Activated CD4-positive, alpha-beta T cell treated with anti-CD3 and anti-CD28 coated beads for 36 hours (primary cell): ENCODE measurements around the gene PRDM12. TPM values are rescaled to one million over a fixed set of nuclear protein-coding genes. Genes with fewer than 3 reads are reported as not detected.

ENCODE experiments used
- ATAC-seq: fragments of 200-7000 bp; cut with Tn5 transposase; one replicate; pipeline ENCODE4 v1.10.0; 2021; ENCODE audit warnings: mild to moderate bottlenecking, moderate library complexity
- CTCF ChIA-PET: fragments of 350-600 bp; sonication (Branson Sonifier 250); formaldehyde crosslinking; loops from one replicate; lab custom pipeline; 2021; ENCODE audit warnings: antibody characterized with exemption; lab: Charles Lee
- POLR2A ChIA-PET: fragments of 350-600 bp; sonication (Branson Sonifier 250); formaldehyde crosslinking; loops from one replicate; lab custom pipeline; 2021; ENCODE audit warnings: antibody characterized with exemption, inconsistent platforms; lab: Charles Lee
- DNase-seq: peaks from one replicate; pipeline ENCODE4 v3.0.0-alpha.2; 2020
- H3K27ac Mint-ChIP-seq: one replicate; pipeline ENCODE4 v1.8.0; 2021; ENCODE audit warnings: mixed read lengths
- H3K27me3 Mint-ChIP-seq: one replicate; pipeline ENCODE4 v1.8.0; 2021; ENCODE audit warnings: mixed read lengths
- H3K36me3 Mint-ChIP-seq: one replicate; pipeline ENCODE4 v1.8.0; 2021; ENCODE audit warnings: low read depth, mixed read lengths
- H3K4me1 Mint-ChIP-seq: one replicate; pipeline ENCODE4 v1.8.0; 2021; ENCODE audit warnings: mixed read lengths
- H3K4me3 Mint-ChIP-seq: one replicate; pipeline ENCODE4 v1.8.0; 2021; ENCODE audit warnings: mild to moderate bottlenecking, moderate library complexity, mixed read lengths
- H3K9me3 Mint-ChIP-seq: one replicate; pipeline ENCODE4 v1.8.0; 2021; ENCODE audit warnings: low read depth, mixed read lengths
- intact Hi-C, 2 experiments: fragments of 100-400 bp; cut with DNase I in 1 of 2; cut with micrococcal nuclease in 1 of 2; formaldehyde crosslinking; loops; one replicate each; pipeline versions ENCODE4 v1.14.2 to v1.15.1; 2022 to 2024; cut with DNase I, micrococcal nuclease
- total RNA-seq, 2 experiments: library from RNA; stranded (reverse); gene quantifications; one replicate each; pipeline ENCODE4 v1.2.3, GENCODE V29; 2021

PRDM12 gene
- total RNA-seq, 2 experiments from 2014 or later = 0.09 TPM; not detected in 1

GRCh38 chr9:130668196-130668595, 3.8 kb downstream of the PRDM12 start:
- Mint-ChIP-seq H3K9me3 (no peaks in the 10 kb centered on the region), H3K4me1 (peaks cover 12% of the 10 kb centered on the region), H3K4me3 (no peak overlapping the region), H3K27me3 (peaks cover 38% of the 10 kb centered on the region), H3K36me3 (no peaks in the 10 kb centered on the region), H3K27ac (no peak overlapping the region)
- CTCF ChIA-PET = interaction anchor here (0.6 kb wide), 1 partner anchor 204 kb away, joined by 3 read pairs; no protein-coding TSS in a partner anchor
- intact Hi-C loops = no loop called here
- POLR2A ChIA-PET = no interaction called here
- DNase-seq = no peak
- ATAC-seq = no peak

GRCh38 chr9:130668659-130669058, 4.3 kb downstream of the PRDM12 start:
- H3K4me3 Mint-ChIP-seq = no peak overlapping the region
- POLR2A ChIA-PET = no interaction called here
- CTCF ChIA-PET = no interaction called here
- ATAC-seq (no peak), DNase-seq (no peak)
- no peaks in the 10 kb centered on the region for H3K36me3 Mint-ChIP-seq
- no peak overlapping the region for H3K27ac Mint-ChIP-seq
- peaks cover 36% of the 10 kb centered on the region for H3K27me3 Mint-ChIP-seq
- H3K9me3 Mint-ChIP-seq = no peaks in the 10 kb centered on the region
- H3K4me1 Mint-ChIP-seq = peaks cover 11% of the 10 kb centered on the region
- intact Hi-C loops = no loop called here

GRCh38 chr9:130669965-130670364, 5.6 kb downstream of the PRDM12 start:
- DNase-seq = no peak
- peaks cover 27% of the 10 kb centered on the region for H3K27me3 Mint-ChIP-seq
- no peak overlapping the region for H3K27ac Mint-ChIP-seq
- no peaks in the 10 kb centered on the region for H3K36me3 Mint-ChIP-seq
- H3K9me3 Mint-ChIP-seq = no peaks in the 10 kb centered on the region
- intact Hi-C loops = no loop called here
- ATAC-seq = no peak
- CTCF ChIA-PET = no interaction called here
- POLR2A ChIA-PET = no interaction called here
- no peak overlapping the region for H3K4me3 Mint-ChIP-seq
- H3K4me1 Mint-ChIP-seq = peaks cover 4% of the 10 kb centered on the region

GRCh38 chr9:130670644-130671043, 6.2 kb downstream of the PRDM12 start:
- no peak for DNase-seq
- H3K9me3 Mint-ChIP-seq = no peaks in the 10 kb centered on the region
- no peaks in the 10 kb centered on the region for H3K36me3 Mint-ChIP-seq
- H3K4me1 Mint-ChIP-seq = no peaks in the 10 kb centered on the region
- H3K4me3 Mint-ChIP-seq = no peak overlapping the region
- no peak for ATAC-seq
- POLR2A ChIA-PET = no interaction called here
- peaks cover 22% of the 10 kb centered on the region for H3K27me3 Mint-ChIP-seq
- intact Hi-C loops = no loop called here
- CTCF ChIA-PET = no interaction called here
- no peak overlapping the region for H3K27ac Mint-ChIP-seq

GRCh38 chr9:130672466-130672865, 8.1 kb downstream of the PRDM12 start:
- ATAC-seq = no peak
- POLR2A ChIA-PET = no interaction called here
- H3K4me1 Mint-ChIP-seq = no peaks in the 10 kb centered on the region

GRCh38 chr9:130672933-130673615, 8.7 kb downstream of the PRDM12 start:
- Mint-ChIP-seq H3K4me3 (no peak overlapping the region), H3K27me3 (peaks cover 8% of the 10 kb centered on the region), H3K36me3 (no peaks in the 10 kb centered on the region), H3K27ac (no peak overlapping the region), H3K4me1 (no peaks in the 10 kb centered on the region), H3K9me3 (no peaks in the 10 kb centered on the region)
- CTCF ChIA-PET = interaction anchor here (0.5 to 0.6 kb wide), 2 partner anchors 96 to 1227 kb away, joined by 3 read pairs; no protein-coding TSS in a partner anchor
- ATAC-seq = no peak
- DNase-seq = no peak
- POLR2A ChIA-PET = no interaction called here
- intact Hi-C loops = no loop called here

More at GRCh38 chr9:130672466-130672865, 8.1 kb downstream of the PRDM12 start:
- Mint-ChIP-seq H3K27ac (no peak overlapping the region), H3K4me3 (no peak overlapping the region), H3K27me3 (peaks cover 11% of the 10 kb centered on the region), H3K9me3 (no peaks in the 10 kb centered on the region), H3K36me3 (no peaks in the 10 kb centered on the region)
- no peak for DNase-seq
- CTCF ChIA-PET = no interaction called here
- intact Hi-C loops = no loop called here

- ATAC-seq = no peak
- Mint-ChIP-seq H3K4me1 (no peaks in the 10 kb centered on the region), H3K27me3 (peaks cover 4% of the 10 kb centered on the region), H3K36me3 (no peaks in the 10 kb centered on the region), H3K4me3 (no peak overlapping the region), H3K9me3 (no peaks in the 10 kb centered on the region), H3K27ac (no peak overlapping the region)
- POLR2A ChIA-PET = no interaction called here
- CTCF ChIA-PET = no interaction called here
- no peak for DNase-seq
- intact Hi-C loops = no loop called here
Observed at GRCh38 chr9:130675396-130675795, 11.0 kb downstream of the PRDM12 start.

GRCh38 chr9:130677252-130677651, 12.9 kb downstream of the PRDM12 start:
- intact Hi-C loops = no loop called here
- no peak overlapping the region for H3K27ac Mint-ChIP-seq
- H3K4me3 Mint-ChIP-seq = no peak overlapping the region

GRCh38 chr9:130680836-130681768, 16.7 kb downstream of the PRDM12 start:
- no peaks in the 10 kb centered on the region for H3K36me3 Mint-ChIP-seq
- no peak overlapping the region for H3K27ac Mint-ChIP-seq
- peaks cover 4% of the 10 kb centered on the region for H3K27me3 Mint-ChIP-seq
- intact Hi-C loops = loop anchor here in 1 of 2 experiments (1.0 to 5.0 kb wide), 2 partner anchors 102 to 574 kb away; partner anchors contain the start of gene FUBP3
- H3K4me3 Mint-ChIP-seq = peak overlapping the region; percentile 81
- ATAC-seq (peak; percentile 67), DNase-seq (peak; percentile 79)
- ChIA-PET POLR2A (interaction anchor here (1.0 kb wide), 1 partner anchor 12 kb away, joined by 3 read pairs; the partner anchor contains the start of gene EXOSC2), CTCF (interaction anchor here (0.7 to 2.3 kb wide), 5 partner anchors 12 to 335 kb away, joined by 3 to 26 read pairs (median 3); partner anchors contain the start of gene EXOSC2)
- peaks cover 2% of the 10 kb centered on the region for H3K4me1 Mint-ChIP-seq
- peaks cover 3% of the 10 kb centered on the region for H3K9me3 Mint-ChIP-seq

More at GRCh38 chr9:130677252-130677651, 12.9 kb downstream of the PRDM12 start:
- ChIA-PET CTCF (interaction anchor here (0.5 kb wide), 1 partner anchor 13 kb away, joined by 4 read pairs; no protein-coding TSS in a partner anchor), POLR2A (no interaction called here)
- H3K4me1 Mint-ChIP-seq = no peaks in the 10 kb centered on the region
- no peaks in the 10 kb centered on the region for H3K27me3 Mint-ChIP-seq
- no peaks in the 10 kb centered on the region for H3K9me3 Mint-ChIP-seq
- ATAC-seq = no peak
- no peaks in the 10 kb centered on the region for H3K36me3 Mint-ChIP-seq
- no peak for DNase-seq

GRCh38 chr9:130681769-130682420, 17.5 kb downstream of the PRDM12 start:
- DNase-seq (peak; percentile 51), ATAC-seq (peak; percentile 24)
- peaks cover 4% of the 10 kb centered on the region for H3K27me3 Mint-ChIP-seq
- H3K4me1 Mint-ChIP-seq = peaks cover 2% of the 10 kb centered on the region
- no peaks in the 10 kb centered on the region for H3K36me3 Mint-ChIP-seq
- ChIA-PET POLR2A (interaction anchor here (1.0 kb wide), 1 partner anchor 11 kb away, joined by 3 read pairs; the partner anchor contains the start of gene EXOSC2), CTCF (interaction anchor here (0.6 to 4.1 kb wide), 17 partner anchors 10 to 574 kb away, joined by 3 to 52 read pairs (median 5); partner anchors contain the start of genes EXOSC2 and PRDM12)
- H3K4me3 Mint-ChIP-seq = peak overlapping the region; percentile 81
- H3K9me3 Mint-ChIP-seq = peaks cover 3% of the 10 kb centered on the region
- peak overlapping the region; percentile 29 for H3K27ac Mint-ChIP-seq
- intact Hi-C loops = loop anchor here (1.0 to 5.0 kb wide), 3 partner anchors 103 to 575 kb away; partner anchors contain the start of gene FUBP3 (in 1 of the 2)
